ENCODE results near the gene CEP135.
"Not testable (repeated sequence)": the region's sequence is repeated elsewhere in the genome, so short reads cannot be mapped to it uniquely, and the experiment has no call there.

CEP135 gene

DNA sequence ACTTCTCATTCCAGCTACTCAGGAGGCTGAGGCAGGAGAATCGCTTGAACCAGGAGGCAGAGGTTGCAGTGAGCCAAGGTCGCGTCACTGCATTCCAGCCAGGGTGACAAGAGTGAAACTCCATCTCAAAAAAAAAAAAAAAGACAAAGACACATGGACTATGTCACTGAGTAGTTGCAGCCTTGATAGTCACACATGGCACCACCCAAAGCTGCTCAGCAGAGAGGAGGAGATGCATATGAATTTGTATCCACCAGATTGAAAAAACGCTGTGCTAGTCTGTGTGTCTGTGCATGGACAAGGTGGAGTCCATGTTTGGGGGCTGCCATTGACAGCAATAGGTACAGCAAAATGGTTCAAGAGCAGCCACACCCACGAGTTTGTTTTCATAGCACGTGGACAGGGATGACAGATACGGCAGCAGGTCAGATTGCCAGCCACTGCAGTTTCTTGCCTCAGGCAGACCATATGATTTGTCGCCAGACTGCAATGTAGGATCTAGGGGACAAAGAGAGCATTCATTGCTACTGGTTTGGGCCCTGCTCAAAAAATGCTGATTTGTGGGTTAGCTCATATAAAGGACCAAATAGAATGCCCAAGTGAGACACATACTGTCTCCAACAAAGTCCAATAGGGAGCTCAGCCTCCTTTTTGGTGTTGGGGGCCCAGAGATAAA lies 89.9 kb downstream of the CEP135 start:
- DNase-seq, result no peak

DNA sequence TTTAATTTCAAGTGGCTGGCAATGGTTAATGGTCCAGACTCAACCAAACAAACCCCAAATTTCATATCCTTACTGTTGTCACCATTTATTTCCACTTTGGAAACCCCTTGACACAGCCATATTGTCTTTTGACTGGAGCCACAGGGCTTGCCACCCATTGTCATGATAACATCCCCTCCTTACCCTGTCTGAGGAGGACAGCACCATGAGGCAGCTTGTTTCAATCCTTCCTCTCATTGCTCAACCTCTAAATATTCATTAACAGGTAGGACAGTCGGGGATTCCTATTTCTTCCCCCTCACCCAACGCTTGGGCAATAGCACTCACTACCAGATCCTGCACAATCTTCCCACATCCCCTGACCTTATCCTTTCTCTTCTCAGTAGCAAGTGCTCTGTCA lies 92.1 kb downstream of the CEP135 start:
- no peak for DNase-seq

DNA sequence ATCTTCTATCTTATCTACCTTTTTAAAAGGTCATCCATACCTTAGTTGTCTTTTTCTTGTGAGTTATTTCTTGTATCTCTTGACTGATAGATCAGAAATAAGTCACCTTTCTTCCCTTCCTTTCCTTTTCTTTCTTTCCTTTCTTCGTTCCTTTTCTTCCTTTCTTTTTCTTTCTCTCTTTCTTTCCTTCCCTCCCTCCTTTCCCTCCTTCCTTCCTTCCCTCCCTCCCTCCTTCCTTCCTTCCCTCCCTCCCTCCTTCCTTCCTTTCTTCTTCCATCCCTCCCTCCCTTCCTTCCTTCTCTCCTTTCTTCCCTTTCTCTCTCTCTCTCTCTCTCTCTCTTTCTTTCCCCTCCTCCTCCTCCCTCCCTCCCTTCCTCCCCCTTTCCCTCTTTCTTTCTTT lies 93.5 kb downstream of the CEP135 start:
- DNase-seq, result no peak

DNA sequence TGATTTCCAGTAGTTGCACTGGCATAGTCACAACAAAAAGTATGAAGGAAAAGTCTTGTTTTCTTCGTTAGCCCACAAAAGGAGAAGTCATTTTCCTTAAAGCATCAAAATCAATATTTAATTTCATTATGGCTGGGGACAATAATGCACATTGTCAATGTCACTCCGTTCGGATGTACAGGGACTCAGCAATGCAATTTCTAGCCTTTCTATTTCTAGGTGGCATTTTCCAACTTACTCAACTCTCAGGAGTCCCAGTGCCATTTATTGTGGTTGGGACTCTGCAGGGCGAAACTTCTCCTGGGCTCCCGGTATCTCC lies 99.6 kb downstream of the CEP135 start:
- no peak for DNase-seq

DNA sequence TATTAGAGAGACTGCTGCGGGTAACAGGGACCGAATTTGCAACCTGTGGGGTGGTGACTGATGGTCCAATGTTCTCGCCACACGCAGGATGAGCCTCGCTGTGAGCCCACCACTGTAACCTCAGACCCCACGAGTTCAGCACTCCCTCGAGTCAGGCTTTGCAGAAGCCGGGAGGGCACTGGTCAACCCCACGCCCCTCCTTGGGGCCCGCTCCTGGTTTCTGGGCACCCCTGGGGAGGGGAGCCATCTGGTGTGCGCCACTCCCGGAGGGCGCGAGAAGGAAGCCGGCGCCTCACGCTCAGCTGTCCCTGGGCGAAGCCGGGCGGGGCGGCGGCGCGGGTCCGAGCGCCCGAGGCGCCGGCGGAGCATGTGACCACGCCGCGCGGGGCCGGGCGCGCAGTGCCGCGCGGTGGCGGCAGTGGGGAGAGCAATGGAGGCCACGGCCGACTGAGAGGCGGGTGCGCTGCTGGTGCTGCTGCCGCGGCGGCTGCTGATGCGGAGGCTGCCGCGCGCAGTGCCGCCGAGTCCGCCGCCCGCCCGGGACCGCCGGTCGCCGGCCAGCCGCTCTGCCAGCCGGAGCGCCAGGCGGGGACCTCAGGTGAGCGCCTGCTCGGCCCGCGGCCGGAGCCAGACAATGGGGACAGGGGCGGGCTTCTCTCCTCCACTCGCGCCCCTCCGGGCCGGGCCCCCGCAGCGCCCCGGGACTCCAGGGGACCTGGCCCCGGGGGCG lies 100.1 kb downstream of the CEP135 start:
- DNase-seq, result peak; percentile 45 to 80

DNA sequence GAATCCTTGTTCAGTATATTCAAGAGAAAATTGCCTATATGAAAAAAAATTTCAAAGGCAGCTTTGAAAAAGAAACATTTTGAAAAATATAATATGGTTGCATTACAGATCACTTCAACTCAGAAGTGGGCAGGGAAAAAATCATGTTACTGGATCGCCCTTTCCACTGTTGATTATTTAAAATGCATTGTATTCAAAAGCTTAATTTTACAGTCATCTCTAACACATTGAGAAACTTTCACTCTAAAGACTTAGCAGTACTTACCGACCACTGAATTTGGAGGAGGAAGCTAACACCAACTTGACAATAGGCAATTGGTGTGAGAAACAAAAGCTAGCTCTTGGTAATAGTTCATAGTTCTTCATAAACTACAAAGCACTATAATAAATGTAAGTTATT lies 101.9 kb downstream of the CEP135 start:
- no peak for DNase-seq

DNA sequence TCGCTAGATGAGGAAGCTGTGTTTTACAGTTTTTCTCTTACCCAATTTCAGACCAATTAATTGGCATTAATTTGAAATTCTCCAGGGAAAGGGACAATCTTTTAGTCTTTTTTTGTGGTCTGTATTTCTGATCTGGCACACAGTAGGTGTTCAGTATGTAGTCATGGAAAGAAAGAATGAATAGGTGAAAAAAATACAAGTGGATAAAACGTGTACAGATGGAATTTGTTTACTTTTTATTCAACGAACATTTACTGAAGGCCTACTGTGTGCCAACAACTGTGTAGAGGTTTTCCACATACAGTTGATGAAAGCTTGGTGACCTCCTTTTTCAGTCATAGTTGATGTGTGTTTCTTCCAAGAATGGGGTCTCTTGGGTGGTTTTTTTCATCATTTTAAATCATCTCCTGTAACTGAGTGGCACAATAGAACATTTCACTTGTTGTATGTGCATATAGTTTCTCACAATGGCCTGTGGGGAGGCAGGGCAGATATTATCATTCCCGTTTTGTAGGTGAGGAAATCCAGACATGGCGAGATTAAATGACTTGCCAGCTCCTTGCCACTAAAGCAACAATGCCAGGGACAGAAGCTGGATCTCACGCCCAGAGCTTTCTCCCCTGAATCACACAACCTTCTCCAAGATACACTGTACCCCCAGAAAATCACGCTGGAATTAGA lies 102.4 kb downstream of the CEP135 start:
- no peak for DNase-seq

DNA sequence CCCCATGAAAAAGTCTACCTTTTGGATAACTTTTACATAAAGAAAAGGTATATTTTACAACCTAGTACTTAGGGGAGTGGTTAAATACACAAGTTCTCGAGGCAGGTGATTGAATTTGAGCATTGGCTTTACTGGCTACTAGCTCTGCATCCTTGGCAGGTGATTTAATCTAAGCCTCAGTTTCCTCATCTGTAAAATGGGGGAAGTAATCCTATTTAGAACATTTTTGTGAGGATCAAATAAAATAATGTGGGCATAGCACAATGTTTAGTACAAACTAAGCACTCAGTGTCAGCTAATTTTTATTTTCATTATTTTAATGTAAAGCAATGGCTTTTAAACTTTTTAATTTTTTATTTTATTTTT lies 102.9 kb downstream of the CEP135 start:
- no peak for DNase-seq

DNA sequence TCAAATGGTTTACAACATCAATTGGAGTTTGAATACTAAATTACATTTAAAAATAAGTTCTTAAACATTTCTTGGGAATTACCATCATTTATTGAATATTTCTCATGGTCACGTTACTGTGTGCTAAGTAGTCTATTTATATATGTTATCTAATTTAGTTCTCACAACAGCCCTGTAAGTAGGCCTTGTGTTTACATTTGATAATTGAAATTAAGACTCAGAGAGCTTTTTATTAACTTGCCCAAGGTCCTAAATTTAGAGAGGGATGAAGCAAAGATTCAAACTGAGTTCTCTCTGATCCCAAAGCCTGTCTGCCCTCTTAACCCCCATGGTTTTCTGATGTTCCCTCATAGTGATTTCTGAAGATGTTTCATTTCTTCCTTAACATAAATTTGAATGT lies 103.7 kb downstream of the CEP135 start:
- DNase-seq, result no peak

DNA sequence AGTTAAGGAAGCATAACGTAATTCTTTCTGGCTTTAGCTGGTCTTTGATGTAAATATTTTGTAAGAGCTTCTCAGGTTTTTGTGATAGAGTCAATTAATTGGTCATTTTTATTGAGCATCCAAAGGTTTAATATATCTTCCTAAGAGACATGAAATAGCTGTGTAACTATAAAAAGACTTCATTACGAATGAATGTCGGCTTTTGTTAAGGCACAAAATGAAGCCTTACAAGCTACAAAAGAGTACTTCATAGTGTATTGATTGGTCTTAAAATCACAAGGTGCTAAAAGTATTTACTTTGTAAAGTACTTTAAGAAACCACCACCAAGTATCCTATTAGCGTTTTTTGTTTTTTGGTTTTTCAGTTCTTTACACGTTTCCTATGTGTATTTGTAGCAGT lies 104.2 kb downstream of the CEP135 start:
- DNase-seq, result no peak

DNA sequence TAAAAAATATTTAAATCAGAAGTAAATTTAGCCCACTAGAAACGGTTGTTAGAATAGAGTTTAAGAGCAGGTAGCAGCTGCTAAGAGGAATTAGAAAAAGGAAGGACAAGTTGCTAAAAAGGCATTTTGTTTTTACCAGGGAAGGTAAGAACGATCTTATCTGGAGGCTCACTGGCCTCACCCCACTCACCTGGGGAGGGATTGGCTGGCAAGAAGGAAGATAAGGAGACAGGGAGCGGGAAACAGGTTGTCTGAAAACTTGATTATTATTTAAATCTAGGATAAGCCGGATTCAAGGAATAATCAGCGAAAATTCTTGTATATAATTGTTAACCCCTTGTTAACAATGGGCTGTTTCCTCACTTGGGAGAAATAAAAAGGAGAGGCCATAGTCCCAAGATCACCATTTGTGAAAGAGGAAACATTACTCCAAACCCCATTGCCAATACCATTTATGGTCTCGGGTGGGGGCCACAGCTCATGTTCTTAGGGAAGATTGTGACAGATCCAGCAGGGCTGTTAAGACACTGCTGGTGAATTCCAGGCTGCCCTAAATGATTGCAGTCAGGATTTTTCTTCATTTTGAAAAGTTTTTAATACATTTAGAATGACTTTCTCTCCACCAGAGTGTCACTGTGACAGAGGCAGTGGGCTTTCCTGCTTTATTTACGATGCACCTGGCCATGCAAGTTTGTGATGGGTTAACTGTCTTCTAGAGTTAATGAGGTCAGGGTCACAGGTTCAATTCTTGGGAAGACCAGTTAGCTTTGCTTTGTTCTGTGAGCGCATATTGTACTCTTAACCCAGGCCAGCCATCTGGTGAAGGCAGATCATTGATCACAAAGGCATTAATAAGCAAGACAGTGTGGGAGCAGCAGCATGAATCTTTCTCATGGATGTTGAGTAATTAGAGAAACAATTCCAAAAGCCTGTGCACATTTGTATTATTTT lies 106.6 kb downstream of the CEP135 start:
- DNase-seq, result peak; percentile 36 to 41

DNA sequence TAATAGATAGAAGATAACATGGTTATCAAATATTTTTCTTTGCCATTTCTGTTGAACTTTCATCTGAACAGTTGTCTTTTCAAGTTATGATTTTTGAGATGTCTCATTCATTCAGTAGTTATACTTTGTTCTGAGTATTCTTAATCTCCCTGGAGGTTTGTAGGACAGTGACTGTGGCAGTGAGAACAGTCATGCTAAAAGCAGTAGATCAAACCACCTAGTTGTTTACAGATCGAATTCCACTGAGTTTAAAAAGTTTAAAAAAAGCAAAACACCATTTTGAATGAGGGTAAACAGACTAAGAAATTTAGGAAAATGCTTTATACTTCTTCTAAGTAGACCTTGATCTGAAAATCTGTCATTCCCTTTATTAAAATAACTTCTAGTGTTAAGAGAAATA lies 107.2 kb downstream of the CEP135 start:
- DNase-seq, result no peak

DNA sequence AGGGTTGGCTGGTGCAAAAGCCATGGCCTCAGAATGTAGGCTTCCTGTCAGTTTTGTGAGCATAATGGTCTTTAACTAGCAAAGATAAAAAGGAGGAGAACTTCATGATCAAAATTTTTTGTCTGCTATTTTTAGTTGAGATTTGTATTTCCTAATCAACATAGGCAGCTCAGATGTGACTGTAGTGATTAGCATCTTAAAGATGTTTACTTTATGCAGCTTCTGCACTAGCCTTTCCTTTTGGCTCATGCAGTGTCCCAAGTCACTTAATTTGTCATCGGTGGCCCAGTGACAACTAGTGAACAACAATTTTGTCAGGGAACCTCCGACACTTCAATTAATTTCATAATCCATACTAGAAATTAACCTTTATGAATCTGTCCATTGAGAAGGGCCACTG lies 109.8 kb downstream of the CEP135 start:
- DNase-seq, result no peak

DNA sequence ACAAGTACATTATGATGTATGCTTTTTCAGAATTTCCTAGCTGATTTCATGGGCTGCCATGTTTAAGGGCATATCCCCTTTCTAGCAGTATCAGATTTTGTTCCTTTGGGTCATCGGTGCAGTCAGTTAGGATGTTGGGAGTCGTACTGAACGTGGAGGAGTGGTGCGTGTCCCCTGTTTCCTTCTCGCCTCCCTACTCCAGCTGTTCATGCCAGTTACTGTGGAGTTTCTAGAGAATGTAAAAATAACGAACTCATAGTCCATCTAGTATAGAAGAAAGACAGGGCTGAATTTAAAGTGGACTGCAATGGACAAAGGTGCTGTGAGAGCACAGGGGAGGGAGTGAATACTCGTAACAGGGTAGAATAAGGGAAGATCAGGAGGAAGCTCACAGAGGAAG lies 111.3 kb downstream of the CEP135 start:
- no peak for DNase-seq

DNA sequence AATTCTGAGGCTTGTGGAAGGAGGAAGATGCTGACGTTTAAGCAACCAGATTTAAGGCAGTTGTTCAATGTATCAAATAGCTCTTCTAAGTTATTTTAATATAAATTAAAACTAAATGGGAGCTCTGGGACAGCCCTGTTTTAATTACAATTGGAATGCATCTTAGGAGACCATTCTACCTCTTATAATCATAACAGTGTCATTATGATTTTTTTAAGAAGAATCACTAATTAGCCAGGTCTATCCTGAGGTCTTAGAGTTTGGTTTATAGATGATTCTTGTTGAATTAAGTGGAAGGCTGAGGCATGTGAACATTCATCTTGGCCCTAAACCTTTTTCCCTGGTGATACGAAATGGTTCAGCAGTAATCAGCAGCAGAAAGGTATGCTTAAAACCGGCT lies 113.4 kb downstream of the CEP135 start:
- no peak for DNase-seq

DNA sequence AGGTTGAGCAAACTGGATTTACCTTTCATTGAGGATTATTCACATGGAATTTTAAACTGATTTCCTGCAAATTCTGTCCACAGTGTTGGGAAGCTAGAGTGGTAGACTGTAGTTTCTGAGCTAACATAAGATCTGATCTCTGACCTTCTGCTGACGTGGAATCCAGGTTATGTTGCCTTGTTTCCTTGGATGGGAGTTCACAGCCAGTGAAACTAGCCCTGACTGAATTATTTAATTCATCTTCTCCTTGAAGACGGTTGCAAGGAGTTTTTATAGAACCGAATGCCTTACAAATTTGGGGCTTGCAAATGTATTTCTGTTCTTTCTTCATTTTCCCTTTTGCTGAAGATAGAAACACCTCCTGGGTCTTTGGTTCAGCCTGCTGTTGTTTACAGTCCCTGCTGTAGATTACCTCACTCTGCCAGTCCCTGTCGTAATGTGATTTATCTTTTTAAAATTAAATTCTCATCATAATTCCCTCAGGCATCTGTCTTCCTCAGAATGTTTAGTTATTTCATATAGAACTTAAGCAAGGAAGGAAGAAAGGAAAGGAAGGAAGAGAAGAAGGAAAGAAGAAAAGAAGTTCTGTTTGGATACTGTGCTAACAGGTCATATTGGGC lies 113.9 kb downstream of the CEP135 start:
- DNase-seq, result no peak

DNA sequence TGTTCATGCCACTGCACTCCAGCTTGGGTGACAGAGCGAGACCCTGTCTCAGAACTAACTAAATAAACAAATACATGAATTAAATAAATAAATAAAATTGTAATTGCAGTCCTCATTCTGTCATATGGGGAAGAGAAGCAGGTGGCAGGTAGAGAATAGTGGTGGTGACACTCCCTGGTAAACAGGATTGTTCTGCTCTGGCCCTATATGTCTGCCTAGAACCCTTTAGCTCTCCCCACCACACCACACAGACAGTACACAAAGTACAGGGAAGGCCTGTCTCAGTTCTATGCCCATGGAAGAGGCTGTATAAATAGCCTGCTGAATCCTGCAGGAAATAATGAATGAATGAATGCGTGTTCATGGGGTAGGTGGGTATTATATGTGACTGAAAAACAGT lies 117.7 kb downstream of the CEP135 start:
- no peak for DNase-seq

DNA sequence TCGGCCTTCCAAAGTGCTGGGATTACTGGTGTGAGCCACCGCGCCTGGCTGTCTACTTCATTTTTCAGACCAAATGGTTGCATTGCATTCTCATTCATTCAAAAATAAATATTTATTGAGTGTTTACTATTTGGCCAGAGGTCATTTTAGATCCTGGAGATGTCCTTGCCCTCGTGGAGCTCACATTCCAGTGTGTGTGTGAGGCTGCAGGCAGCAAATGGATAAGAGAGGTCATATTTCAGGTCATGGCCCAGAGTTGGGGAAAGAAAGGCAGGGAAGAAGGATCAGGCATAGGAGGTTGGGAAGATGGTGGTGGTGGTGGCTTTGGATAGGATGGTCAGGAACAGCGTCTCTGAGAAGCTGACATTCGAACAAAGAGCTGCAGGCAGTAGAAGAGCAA lies 119.1 kb downstream of the CEP135 start:
- DNase-seq, result no peak

DNA sequence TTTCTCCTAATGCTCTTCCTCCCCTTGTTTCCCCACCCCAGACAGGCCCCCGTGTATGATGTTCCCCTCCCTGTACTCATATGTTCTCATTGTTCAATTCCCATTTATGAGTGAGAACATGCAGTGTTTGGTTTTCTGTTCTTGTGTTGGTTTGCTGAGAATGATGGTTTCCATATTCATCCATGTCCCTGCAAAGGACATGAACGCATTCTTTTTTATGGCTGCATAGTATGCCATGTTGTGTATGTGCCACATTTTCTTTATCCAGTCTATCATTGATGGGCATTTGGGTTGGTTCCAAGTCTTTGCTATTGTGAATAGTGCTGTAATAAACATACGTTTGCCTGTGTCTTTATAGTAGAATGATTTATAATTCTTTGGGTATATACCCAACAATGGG lies 124.0 kb downstream of the CEP135 start:
- DNase-seq, result not testable (repeated sequence)

DNA sequence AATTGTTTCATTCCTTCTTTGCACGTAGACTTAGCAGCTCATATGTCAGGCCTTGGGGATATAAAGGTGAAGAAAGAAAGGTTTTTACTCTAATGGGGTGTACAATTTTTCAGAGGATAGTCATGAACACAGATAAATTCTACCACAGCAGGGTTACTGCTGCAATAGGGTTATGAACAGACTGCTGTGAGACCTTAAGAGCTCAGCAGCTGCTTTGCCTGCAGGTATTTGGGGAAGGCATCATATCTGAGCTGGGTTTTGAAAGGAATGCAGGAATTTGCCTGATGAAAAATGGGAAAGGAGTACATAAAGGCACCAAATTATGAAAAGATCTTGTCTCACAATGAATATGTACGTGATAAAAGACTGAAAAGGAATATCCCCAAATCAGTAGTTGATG lies 128.9 kb downstream of the CEP135 start:
- DNase-seq, result no peak

DNA sequence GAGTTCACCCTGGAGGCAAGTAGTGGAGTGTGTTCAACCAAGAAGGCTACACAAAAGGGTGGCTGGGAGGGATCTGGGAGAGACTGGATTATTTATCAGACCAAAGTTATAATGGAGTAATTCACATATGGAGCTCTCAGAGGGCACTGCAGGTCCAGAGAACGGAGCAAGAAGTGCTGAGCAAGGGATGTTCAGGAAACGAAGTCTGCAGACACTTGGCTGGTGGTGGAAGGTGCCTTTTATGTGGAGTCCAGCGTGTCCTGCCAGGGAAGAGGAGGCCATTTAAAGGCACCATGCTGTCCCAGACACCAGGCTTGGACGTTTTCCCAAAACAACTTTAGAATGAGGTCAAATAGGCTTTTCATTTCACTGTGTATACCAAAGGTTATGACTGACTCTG lies 130.1 kb downstream of the CEP135 start:
- no peak for DNase-seq

DNA sequence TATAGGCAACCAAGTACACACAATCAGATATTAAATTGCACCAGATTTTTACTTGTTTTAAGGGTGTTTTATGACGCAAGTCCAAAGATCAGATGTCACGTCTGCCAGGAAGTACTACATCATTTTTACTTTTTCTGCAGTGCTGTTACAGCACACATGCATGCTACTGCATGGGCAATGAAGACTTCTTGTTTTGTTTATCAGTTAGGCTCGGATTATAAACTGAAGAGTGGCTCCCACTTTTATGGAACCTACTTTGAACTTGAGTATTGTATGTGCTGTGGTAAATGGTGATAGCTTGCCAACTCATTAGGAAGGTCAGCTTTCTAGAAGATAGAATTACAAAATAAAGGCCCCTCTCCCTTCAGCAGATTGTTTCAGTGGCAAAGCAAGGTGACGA lies 131.6 kb downstream of the CEP135 start:
- no peak for DNase-seq

DNA sequence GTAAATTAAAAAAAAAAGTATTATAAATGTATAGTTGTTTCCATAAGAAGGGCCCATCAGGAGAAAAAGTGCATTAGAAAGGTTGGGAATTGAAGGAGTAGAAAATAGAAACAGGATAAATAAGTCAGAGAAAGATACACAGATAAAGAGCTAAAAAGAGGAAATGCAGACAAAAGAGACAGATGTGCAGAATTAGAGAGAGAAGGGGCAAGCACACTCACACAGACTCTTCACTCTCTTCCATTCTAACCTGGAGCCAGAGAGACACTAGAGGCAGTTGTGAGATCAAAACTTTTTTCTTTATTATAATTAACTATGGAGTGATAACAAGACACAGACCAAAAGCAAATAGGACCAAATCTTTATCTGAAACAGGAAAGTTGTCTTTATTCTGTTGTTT lies 134.1 kb downstream of the CEP135 start:
- no peak for DNase-seq
